ENCODE results near the gene THPO.

DNA sequence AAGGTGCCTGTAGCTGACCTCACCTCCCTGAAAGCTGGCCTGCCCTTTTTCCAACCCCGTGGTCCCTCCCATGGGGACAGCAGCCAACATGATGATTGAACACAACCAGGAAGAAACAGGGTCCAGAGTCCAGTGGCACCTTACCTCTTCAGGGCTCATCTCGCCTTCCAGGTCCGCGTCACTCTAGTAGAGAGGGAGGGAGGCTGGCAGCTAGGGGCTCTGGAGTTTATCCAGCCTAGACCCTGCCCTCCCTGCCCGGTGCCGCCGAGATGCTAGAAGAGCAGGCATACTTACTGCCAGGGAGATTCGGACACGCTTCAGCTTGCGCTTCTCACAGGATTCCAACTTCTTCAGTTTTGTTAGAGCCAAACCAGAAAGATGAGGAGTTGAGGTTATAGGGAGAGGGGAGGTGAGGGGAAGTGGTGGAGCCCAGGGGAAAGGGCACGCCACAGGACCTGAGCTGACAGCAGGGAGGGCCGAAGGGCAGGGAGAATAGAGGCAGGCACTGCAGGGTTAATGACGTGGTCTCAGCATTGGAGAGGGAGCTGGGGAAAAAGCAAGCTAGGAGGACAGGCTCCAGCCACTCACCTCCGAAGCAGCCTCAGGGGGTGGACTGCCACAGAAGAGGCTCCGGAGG lies 25.7 kb downstream of the THPO start:
- TF ChIP-seq CREB1 (CRISPR knock-in tag; IDR thresholded peaks at IDR 0.05; ENCODE audit: low read depth): no peak
- TF ChIP-seq, protein P1, sequence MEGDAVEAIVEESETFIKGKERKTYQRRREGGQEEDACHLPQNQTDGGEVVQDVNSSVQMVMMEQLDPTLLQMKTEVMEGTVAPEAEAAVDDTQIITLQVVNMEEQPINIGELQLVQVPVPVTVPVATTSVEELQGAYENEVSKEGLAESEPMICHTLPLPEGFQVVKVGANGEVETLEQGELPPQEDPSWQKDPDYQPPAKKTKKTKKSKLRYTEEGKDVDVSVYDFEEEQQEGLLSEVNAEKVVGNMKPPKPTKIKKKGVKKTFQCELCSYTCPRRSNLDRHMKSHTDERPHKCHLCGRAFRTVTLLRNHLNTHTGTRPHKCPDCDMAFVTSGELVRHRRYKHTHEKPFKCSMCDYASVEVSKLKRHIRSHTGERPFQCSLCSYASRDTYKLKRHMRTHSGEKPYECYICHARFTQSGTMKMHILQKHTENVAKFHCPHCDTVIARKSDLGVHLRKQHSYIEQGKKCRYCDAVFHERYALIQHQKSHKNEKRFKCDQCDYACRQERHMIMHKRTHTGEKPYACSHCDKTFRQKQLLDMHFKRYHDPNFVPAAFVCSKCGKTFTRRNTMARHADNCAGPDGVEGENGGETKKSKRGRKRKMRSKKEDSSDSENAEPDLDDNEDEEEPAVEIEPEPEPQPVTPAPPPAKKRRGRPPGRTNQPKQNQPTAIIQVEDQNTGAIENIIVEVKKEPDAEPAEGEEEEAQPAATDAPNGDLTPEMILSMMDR (conservative IDR thresholded peaks at IDR 0.05; ENCODE audit: low read depth in 2 of 2): no peak
- TF ChIP-seq POLR2AphosphoS5 (IDR thresholded peaks at IDR 0.05; ENCODE audit: low read depth): no peak
- no peak for TF ChIP-seq EZH2phosphoT487 (IDR thresholded peaks at IDR 0.05; ENCODE audit: unreplicated experiment)
- TF ChIP-seq, protein P2, sequence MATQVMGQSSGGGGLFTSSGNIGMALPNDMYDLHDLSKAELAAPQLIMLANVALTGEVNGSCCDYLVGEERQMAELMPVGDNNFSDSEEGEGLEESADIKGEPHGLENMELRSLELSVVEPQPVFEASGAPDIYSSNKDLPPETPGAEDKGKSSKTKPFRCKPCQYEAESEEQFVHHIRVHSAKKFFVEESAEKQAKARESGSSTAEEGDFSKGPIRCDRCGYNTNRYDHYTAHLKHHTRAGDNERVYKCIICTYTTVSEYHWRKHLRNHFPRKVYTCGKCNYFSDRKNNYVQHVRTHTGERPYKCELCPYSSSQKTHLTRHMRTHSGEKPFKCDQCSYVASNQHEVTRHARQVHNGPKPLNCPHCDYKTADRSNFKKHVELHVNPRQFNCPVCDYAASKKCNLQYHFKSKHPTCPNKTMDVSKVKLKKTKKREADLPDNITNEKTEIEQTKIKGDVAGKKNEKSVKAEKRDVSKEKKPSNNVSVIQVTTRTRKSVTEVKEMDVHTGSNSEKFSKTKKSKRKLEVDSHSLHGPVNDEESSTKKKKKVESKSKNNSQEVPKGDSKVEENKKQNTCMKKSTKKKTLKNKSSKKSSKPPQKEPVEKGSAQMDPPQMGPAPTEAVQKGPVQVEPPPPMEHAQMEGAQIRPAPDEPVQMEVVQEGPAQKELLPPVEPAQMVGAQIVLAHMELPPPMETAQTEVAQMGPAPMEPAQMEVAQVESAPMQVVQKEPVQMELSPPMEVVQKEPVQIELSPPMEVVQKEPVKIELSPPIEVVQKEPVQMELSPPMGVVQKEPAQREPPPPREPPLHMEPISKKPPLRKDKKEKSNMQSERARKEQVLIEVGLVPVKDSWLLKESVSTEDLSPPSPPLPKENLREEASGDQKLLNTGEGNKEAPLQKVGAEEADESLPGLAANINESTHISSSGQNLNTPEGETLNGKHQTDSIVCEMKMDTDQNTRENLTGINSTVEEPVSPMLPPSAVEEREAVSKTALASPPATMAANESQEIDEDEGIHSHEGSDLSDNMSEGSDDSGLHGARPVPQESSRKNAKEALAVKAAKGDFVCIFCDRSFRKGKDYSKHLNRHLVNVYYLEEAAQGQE (IDR thresholded peaks at IDR 0.05; ENCODE audit: unreplicated experiment): no peak
- no peak for TF ChIP-seq NANOG (IDR thresholded peaks at IDR 0.05; ENCODE audit: borderline replicate concordance)
- TF ChIP-seq EZH2 (IDR thresholded peaks at IDR 0.05; ENCODE audit: low read depth, unreplicated experiment): no peak
- no peak for TF ChIP-seq JUNB (IDR thresholded peaks at IDR 0.05; ENCODE audit: unreplicated experiment)
